HepG2 (cell line): Measurements from ENCODE around the gene CCL16. TPM values are rescaled to one million over a fixed set of nuclear protein-coding genes. Genes with fewer than 3 reads are reported as not detected.

Experiments used
- ATF1 ChIP-seq: IDR thresholded peaks from 2 replicates; pipeline ENCODE4 v1.6.1; 2016; ENCODE audit warnings: mild to moderate bottlenecking, control low read depth
- CREM ChIP-seq, 2 experiments: sonication (generic) in 1 of 2; formaldehyde crosslinking in 1 of 2; IDR thresholded peaks; 2 replicates each; pipeline versions ENCODE4 v1.4.0 to v1.6.1; 2016 to 2020; ENCODE audit warnings: antibody characterized with exemption in 1 of 2, mild to moderate bottlenecking in 1 of 2, missing genetic modification reagents in 1 of 2
- DMAP1 ChIP-seq: IDR thresholded peaks from 2 replicates; pipeline ENCODE4 v1.6.1; 2016
- ERF ChIP-seq: IDR thresholded peaks from 2 replicates; pipeline ENCODE4 v1.6.1; 2018; ENCODE audit warnings: missing biosample characterization, missing genetic modification reagents
- FOXA1 ChIP-seq, 2 experiments: fragments of 450-650 bp in 1 of 2; sonication (generic) in 1 of 2; formaldehyde crosslinking in 1 of 2; IDR thresholded peaks; 2 replicates each; pipeline versions ENCODE4 v1.4.0 to v1.6.1; 2016 to 2020; ENCODE audit warnings: missing genetic modification reagents in 1 of 2
- FOXC1 ChIP-seq: sonication (generic); formaldehyde crosslinking; IDR thresholded peaks from 2 replicates; pipeline ENCODE4 v1.8.0; 2022; ENCODE audit warnings: mild to moderate bottlenecking, missing genetic modification reagents, borderline replicate concordance
- ISX ChIP-seq: sonication (generic); formaldehyde crosslinking; conservative IDR thresholded peaks from 2 replicates; pipeline ENCODE4 v1.5.0; 2020; ENCODE audit warnings: missing genetic modification reagents
- MAX ChIP-seq: IDR thresholded peaks from 2 replicates; pipeline ENCODE4 v1.6.1; 2012; ENCODE audit warnings: inconsistent platforms
- MIER2 ChIP-seq: IDR thresholded peaks from 2 replicates; pipeline ENCODE4 v1.6.1; 2016; ENCODE audit warnings: missing biosample characterization, missing genetic modification reagents
- POLR2A ChIP-seq, 2 experiments: IDR thresholded peaks; 2 replicates each; pipeline ENCODE4 v1.6.1; 2011; ENCODE audit warnings: low read depth in 2 of 2, low read length in 2 of 2, mild to moderate bottlenecking in 1 of 2, moderate library complexity in 1 of 2; ENCODE audit not compliant: insufficient read depth in 1 of 2
- SP4 ChIP-seq: sonication (generic); formaldehyde crosslinking; IDR thresholded peaks from 2 replicates; pipeline ENCODE4 v1.8.1; 2023; ENCODE audit warnings: mild to moderate bottlenecking, missing genetic modification reagents
- XRCC5 ChIP-seq: fragments of 200-400 bp; formaldehyde crosslinking; optimal IDR thresholded peaks from 2 replicates; pipeline ENCODE3; 2017; ENCODE audit warnings: mild to moderate bottlenecking, low read length
- ZBTB33 ChIP-seq: sonication (generic); formaldehyde crosslinking; IDR thresholded peaks from 2 replicates; pipeline ENCODE4 v1.4.0; 2020; ENCODE audit warnings: missing genetic modification reagents
- ZMAT5 ChIP-seq: sonication (generic); formaldehyde crosslinking; IDR thresholded peaks from 2 replicates; pipeline ENCODE4 v1.5.0; 2020; ENCODE audit warnings: mild to moderate bottlenecking, low read depth, missing genetic modification reagents, borderline replicate concordance
- ZNF251 ChIP-seq: sonication (generic); formaldehyde crosslinking; IDR thresholded peaks from 2 replicates; pipeline ENCODE4 v1.9.0; 2021; ENCODE audit warnings: mild to moderate bottlenecking, missing genetic modification reagents
- ZNF263 ChIP-seq: sonication (generic); formaldehyde crosslinking; IDR thresholded peaks from 2 replicates; pipeline ENCODE4 v1.4.0; 2020; ENCODE audit warnings: missing genetic modification reagents
- ZNF275 ChIP-seq: sonication (generic); formaldehyde crosslinking; IDR thresholded peaks from 2 replicates; pipeline ENCODE4 v1.8.0; 2022; ENCODE audit warnings: missing genetic modification reagents, mild to moderate bottlenecking, inconsistent platforms, borderline replicate concordance
- ZNF354B ChIP-seq: sonication (generic); formaldehyde crosslinking; IDR thresholded peaks from 2 replicates; pipeline ENCODE4 v1.8.0; 2022; ENCODE audit warnings: mild to moderate bottlenecking, missing genetic modification reagents
- ZNF362 ChIP-seq: sonication (generic); formaldehyde crosslinking; IDR thresholded peaks from 2 replicates; pipeline ENCODE4 v1.4.0; 2020; ENCODE audit warnings: missing genetic modification reagents, mild to moderate bottlenecking, borderline replicate concordance
- ZNF484 ChIP-seq: sonication (generic); formaldehyde crosslinking; IDR thresholded peaks from 2 replicates; pipeline ENCODE4 v1.5.1; 2020; ENCODE audit warnings: mild to moderate bottlenecking, low read depth, missing genetic modification reagents, borderline replicate concordance
- ZNF503 ChIP-seq: sonication (generic); formaldehyde crosslinking; IDR thresholded peaks from 2 replicates; pipeline ENCODE4 v1.4.0; 2020; ENCODE audit warnings: missing genetic modification reagents
- ZNF547 ChIP-seq: sonication (generic); formaldehyde crosslinking; IDR thresholded peaks from 2 replicates; pipeline ENCODE4 v1.5.1; 2020; ENCODE audit warnings: mild to moderate bottlenecking, missing genetic modification reagents
- ZNF567 ChIP-seq: sonication (generic); formaldehyde crosslinking; IDR thresholded peaks from 2 replicates; pipeline ENCODE4 v1.8.1; 2023; ENCODE audit warnings: mild to moderate bottlenecking, missing genetic modification reagents, borderline replicate concordance
- ZNF605 ChIP-seq: sonication (generic); formaldehyde crosslinking; IDR thresholded peaks from 2 replicates; pipeline ENCODE4 v1.8.0; 2022; ENCODE audit warnings: mild to moderate bottlenecking, missing genetic modification reagents
- ZNF772 ChIP-seq: sonication (generic); formaldehyde crosslinking; IDR thresholded peaks from 2 replicates; pipeline ENCODE4 v1.5.0; 2020; ENCODE audit warnings: mild to moderate bottlenecking, missing genetic modification reagents
- ZNF780A ChIP-seq: sonication (generic); formaldehyde crosslinking; IDR thresholded peaks from 2 replicates; pipeline ENCODE4 v1.8.0; 2022; ENCODE audit warnings: mild to moderate bottlenecking, missing genetic modification reagents, moderate library complexity
- polyA plus RNA-seq, 8 experiments: library from polyadenylated mRNA; depleted of rRNA in 3 of 8; stranded (reverse) in 7 of 8; unstranded in 1 of 8; fragments of >200 nt; fragmentation: Illumina TruSeq in 4 of 8; extraction: Trizol in 4 of 8; gene quantifications; 2 replicates each; pipeline versions ENCODE4 v1.2.1 to v1.2.3, GENCODE V29; 2011 to 2016; ENCODE audit warnings: low read depth in 4 of 8, missing spikeins in 1 of 8, mixed read lengths in 1 of 8; ENCODE audit not compliant: insufficient read depth in 1 of 8
- total RNA-seq, 5 experiments: library from RNA; depleted of rRNA; stranded (reverse); fragments of >200 nt; fragmentation: Illumina TruSeq; extraction: Trizol; gene quantifications; 2 replicates each; pipeline ENCODE4 v1.2.3, GENCODE V29; 2016; ENCODE audit warnings: low read depth in 1 of 5

CCL16 gene
- total and polyA plus RNA-seq, 2 of the 13 experiments (the other 11 are each of a cell fraction or from before 2014, with no cell fraction given), result 2.0 to 14.7 TPM

GRCh38 chr17:36000732-36001109, 19.4 kb upstream of the CCL16 start (continued):
- peak; percentile 45 for TF ChIP-seq MAX
- no peak for TF ChIP-seq SP4 (CRISPR knock-in tag)
- TF ChIP-seq DMAP1, result no peak
- no peak for TF ChIP-seq ZNF484 (CRISPR knock-in tag)
- no peak for TF ChIP-seq ZNF605
- peak; percentile 8 for TF ChIP-seq XRCC5
- TF ChIP-seq ZNF354B, result no peak
- TF ChIP-seq ZNF567 (CRISPR knock-in tag), result no peak
- TF ChIP-seq CREM (IDR thresholded peaks at IDR 0.05), result peak; percentile 62; the same call in 1 of the 2 replicates
- TF ChIP-seq CREM (CRISPR knock-in tag; IDR thresholded peaks at IDR 0.05), result no peak
- no peak for TF ChIP-seq ISX (CRISPR knock-in tag)
- TF ChIP-seq ZNF275 (CRISPR knock-in tag), result no peak
- TF ChIP-seq POLR2A (IDR thresholded peaks at IDR 0.05; ENCODE audit: insufficient read depth in 1 of 2, low read depth in 2 of 2, low read length in 2 of 2), result 0 out of 4 replicates have a peak, but pooled peaks of 1 of the 2 experiments have one; percentile 18
- TF ChIP-seq ZNF772, result no peak
- peak; percentile 52; the same call in 1 of the 2 replicates for TF ChIP-seq ZNF503 (CRISPR knock-in tag)
- TF ChIP-seq ZNF547 (CRISPR knock-in tag), result no peak
- no peak for TF ChIP-seq ZMAT5 (CRISPR knock-in tag)
- no peak for TF ChIP-seq FOXA1 (IDR thresholded peaks at IDR 0.05)
- TF ChIP-seq FOXA1 (CRISPR knock-in tag; IDR thresholded peaks at IDR 0.05), result peak; percentile 74
- TF ChIP-seq ZNF263 (CRISPR knock-in tag), result 0 out of 2 replicates have a peak, but pooled peaks have one; percentile 0
- TF ChIP-seq ZNF362 (CRISPR knock-in tag), result peak; percentile 61
- no peak for TF ChIP-seq ERF (CRISPR knock-in tag)
- TF ChIP-seq FOXC1 (CRISPR knock-in tag), result no peak
- no peak for TF ChIP-seq ZNF251 (CRISPR knock-in tag)
- TF ChIP-seq ZNF780A (CRISPR knock-in tag), result no peak
- TF ChIP-seq MIER2 (CRISPR knock-in tag), result no peak
- TF ChIP-seq ATF1 (CRISPR knock-in tag), result no peak
- TF ChIP-seq ZBTB33 (CRISPR knock-in tag), result 0 out of 2 replicates have a peak, but pooled peaks have one; percentile 8
